HG03378 (cell line): Measurements from ENCODE around the gene NDST3.

Experiments
- ATAC-seq: cut with Tn5 transposase; IDR thresholded peaks from one replicate; pipeline ENCODE4 v1.9.1; 2021; ENCODE audit warnings: mild to moderate bottlenecking, moderate library complexity; ENCODE audit not compliant: unreplicated experiment

The NDST3 gene

GRCh38 chr4:118077767-118078105 lies 43.5 kb downstream of the NDST3 start:
- no peak for ATAC-seq

GRCh38 chr4:118081434-118081833 lies 47.1 kb downstream of the NDST3 start:
- no peak for ATAC-seq

DNA sequence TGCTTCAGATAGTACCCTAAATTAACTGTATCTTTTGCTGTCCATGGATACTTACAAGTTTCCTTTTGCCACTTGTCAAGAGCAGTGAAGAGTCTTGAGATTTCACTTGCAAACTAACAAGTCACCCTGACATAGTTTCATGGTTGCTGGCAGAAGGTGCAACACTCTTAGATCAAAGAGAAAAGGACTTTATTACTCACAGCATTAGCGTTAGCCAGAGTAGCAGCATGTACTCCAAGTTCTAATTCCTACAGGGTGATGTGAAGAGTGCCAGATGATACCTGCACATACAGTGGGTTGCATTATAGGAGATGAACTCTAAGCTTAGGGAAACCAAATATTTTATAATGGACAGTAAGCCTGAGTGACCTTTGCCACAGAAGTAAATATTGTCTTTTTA lies 47.9 kb downstream of the NDST3 start:
- ATAC-seq, result no peak

- ATAC-seq, result no peak
Measured at GRCh38 chr4:118085700-118086099, 51.4 kb downstream of the NDST3 start.

DNA sequence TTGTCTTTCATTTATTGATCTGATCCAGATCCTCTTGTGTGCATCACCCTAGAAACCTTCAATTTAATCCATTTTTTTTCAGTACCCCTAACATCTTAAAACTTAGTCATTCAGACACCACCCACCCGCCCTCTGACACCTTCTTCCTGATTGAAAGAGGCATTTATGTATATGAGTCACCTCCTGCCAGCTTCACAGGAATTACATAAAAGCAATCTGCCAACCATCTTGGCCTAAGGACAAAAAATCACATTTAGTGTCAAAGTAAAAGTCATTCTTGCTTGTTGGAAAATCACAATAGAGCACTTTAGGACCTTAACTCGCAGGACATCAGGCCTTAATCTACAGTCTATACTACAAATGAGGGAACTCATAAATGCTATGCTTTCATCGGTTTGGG lies 52.1 kb downstream of the NDST3 start:
- no peak for ATAC-seq

- ATAC-seq, result no peak
Measured at GRCh38 chr4:118087366-118087765, 53.1 kb downstream of the NDST3 start.

- no peak for ATAC-seq
Measured at GRCh38 chr4:118099106-118099505, 64.8 kb downstream of the NDST3 start.

- no peak for ATAC-seq
Measured at GRCh38 chr4:118102195-118102594, 67.9 kb downstream of the NDST3 start.

- ATAC-seq, result no peak
Measured at GRCh38 chr4:118112117-118113046, 78.1 kb downstream of the NDST3 start.

DNA sequence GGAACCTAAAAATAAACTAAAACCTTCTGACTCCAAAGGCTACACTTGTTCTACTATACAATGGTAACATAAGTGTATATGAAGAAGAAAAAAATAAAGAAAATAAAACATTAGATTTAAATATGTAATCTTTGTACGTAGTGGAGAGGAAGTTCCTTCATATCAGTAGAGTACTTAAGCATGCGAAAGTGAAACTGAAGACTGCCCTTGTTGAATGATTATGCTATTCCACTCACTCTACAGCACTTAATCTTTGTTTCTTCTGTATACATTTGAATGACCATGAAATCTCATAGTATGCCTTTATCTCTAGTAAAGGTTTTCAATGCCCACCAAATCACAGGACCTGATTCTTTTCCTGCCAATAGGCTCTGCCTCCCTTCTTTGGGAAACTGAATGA lies 78.9 kb downstream of the NDST3 start:
- peak; percentile 94 for ATAC-seq

- ATAC-seq, result no peak
Measured at GRCh38 chr4:118114720-118115119, 80.4 kb downstream of the NDST3 start.

DNA sequence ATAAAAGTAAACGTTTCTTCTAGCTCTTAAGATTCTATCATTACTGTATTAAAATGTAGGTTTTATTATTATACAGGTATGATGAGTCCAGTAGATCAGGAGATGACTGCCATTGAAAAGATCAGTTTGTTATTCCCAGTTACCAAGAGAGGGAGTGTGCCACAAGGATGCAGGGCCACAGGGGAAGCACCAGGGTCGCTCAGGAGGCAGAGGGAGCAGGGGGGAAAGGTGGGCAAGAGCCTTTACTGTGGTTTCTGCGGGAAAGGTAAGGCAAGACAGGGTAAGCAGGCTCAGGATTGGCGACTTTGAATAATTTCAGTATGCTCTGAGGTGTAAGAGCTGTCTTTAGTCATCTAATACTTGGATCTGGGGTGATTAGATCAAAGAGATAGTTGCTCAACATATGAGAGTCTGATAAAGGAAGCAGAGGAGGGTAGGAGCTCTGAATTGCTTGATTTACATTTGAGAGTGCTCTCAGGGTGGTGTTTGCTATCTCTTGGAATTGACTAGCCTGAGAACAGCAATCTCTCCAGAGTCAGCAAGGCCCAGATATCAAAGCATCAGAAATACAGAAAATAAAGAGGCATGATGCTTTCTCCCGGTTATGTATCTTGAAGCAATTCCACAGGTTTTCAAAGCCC lies 86.0 kb downstream of the NDST3 start:
- no peak for ATAC-seq

GRCh38 chr4:118124997-118125396 lies 90.7 kb downstream of the NDST3 start:
- ATAC-seq, result no peak

GRCh38 chr4:118139241-118139640 lies 105.0 kb downstream of the NDST3 start:
- ATAC-seq, result no peak

DNA sequence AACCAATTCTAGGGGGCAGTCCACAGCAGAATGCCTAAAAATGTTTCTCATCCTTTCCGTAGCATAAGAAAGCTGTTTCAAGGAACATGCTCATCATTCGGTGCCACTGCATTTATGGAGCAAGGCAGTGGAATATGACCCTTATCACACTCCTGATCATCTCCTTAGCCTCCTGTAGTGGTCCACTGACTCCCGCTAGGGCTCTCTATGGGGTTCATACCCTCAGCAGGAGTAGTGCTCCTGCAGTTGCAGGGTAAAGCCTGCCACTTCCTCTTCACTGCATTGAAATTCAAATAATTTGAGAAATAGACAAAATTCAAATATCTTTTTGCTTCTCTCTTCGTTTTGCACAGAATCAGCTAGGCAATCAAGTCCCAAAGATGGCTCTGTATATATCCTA lies 107.0 kb downstream of the NDST3 start:
- no peak for ATAC-seq

DNA sequence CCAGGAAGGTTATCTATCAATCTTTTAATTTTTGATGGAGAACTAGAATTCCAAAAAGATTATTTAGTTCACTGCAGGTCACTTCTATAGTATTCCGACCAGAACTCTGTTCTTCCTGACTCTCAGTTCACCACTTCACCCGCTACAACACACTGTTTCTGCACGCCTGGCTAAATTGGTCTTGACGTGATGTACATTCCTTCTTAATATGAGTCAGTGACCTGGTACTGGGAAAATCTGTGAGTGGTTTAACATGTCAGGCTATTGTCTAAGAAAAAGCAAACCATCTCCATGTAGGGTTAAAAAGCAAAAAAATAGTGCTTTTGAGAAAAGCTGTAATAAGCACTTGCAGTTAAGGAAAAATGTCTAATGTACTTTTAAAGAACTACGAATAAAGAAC lies 120.4 kb downstream of the NDST3 start:
- no peak for ATAC-seq

GRCh38 chr4:118155516-118155915 lies 121.2 kb downstream of the NDST3 start:
- no peak for ATAC-seq

DNA sequence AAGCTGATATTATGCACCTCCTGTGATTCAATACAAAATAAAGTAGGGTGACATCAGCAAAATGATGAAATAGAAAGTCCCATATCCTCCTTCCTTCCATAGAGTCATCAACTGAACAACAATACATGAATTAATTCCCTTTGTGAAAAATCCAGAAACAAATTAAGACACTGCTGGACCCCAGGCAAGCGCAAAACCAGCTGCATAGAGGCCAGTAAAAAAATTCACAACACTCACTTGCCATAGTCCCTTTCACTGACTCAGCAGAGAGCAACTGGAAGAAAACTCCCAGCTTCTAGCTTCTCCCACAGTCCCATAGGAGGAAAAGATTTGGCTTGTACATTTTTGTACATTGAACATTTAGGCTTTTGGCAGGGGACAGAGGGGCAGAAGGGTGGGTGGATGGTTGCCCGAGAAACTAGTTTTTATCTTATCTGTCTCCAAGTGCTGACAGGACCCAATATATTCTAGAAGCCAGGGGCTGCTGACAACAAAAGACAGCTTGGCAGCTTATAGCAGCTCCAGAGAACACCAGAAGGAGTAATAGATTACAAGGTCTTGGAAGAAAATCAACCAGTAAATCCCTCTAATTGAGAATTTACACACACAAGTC lies 124.6 kb downstream of the NDST3 start:
- no peak for ATAC-seq

- no peak for ATAC-seq
Measured at GRCh38 chr4:118167306-118167705, 133.0 kb downstream of the NDST3 start.

GRCh38 chr4:118171381-118171780 lies 137.1 kb downstream of the NDST3 start:
- ATAC-seq, result no peak

- ATAC-seq, result no peak
Measured at GRCh38 chr4:118173126-118173525, 138.8 kb downstream of the NDST3 start.
